ENCODE data around the gene NKPD1. TPM values are rescaled to one million over a fixed set of nuclear protein-coding genes. Genes with fewer than 3 reads are reported as not detected.

The NKPD1 gene
- total and polyA plus RNA-seq, 9 of the 15 experiments (the other 6 are each of a cell fraction or from before 2014, with no cell fraction given), result 0.03 to 0.09 (median 0.04) TPM; not detected in 5

GRCh38 chr19:45145270-45146189 is 15.3 kb downstream of the NKPD1 start:
- in situ Hi-C loops (cut with MboI) (no loop called here), intact Hi-C loops (cut with micrococcal nuclease) (no loop called here)
- Histone ChIP-seq H4K20me1 (replicated peaks; ENCODE audit: control insufficient read depth, insufficient read depth, low read length) (no peaks in the 10 kb centered on the region), H3K36me3 (ENCODE audit: control insufficient read depth, insufficient read depth, low read length) (peaks cover 55% of the 10 kb centered on the region; the same call in 1 of the 3 replicates), H2AFZ (ENCODE audit: low read depth, low read length) (no peak overlapping the region), H3K27ac (ENCODE audit: extremely low read depth, low read depth, low read length) (no peak overlapping the region), H3K79me2 (ENCODE audit: control insufficient read depth, insufficient read depth, low read length) (no peaks in the 10 kb centered on the region), H3K9me3 (replicated peaks; ENCODE audit: control insufficient read depth, insufficient read depth, low read depth, low read length) (no peaks in the 10 kb centered on the region), H3K9me1 (ENCODE audit: control insufficient read depth, insufficient read depth, low read length) (no peaks in the 10 kb centered on the region), H3K9ac (ENCODE audit: insufficient read depth in 1 of 2, low read depth in 2 of 2, low read length in 2 of 2) (peak overlapping the region in 1 of 2 experiments; percentile 70; a peak in 2 of 4 replicates), H3K4me1 (replicated peaks in 1 of 2; ENCODE audit: control insufficient read depth in 2 of 2, insufficient read depth in 2 of 2, low read length in 2 of 2) (peaks cover 0 to 51% of the 10 kb centered on the region in 2 experiments; a peak in 2 of 5 replicates), H3K4me2 (ENCODE audit: insufficient read depth, low read length) (no peak overlapping the region), H3K27me3 (ENCODE audit: control insufficient read depth in 2 of 2, insufficient read depth in 2 of 2, low read length in 2 of 2) (no peaks in the 10 kb centered on the region), H3K4me3 (no peak overlapping the region)
- no TSS peak for BruUV-seq (replicated peaks)
- POLR2A ChIA-PET, result interaction anchor here (0.6 kb wide), 1 partner anchor 80 kb away, joined by 3 read pairs; no protein-coding TSS in a partner anchor
- DNase-seq (ENCODE audit: extremely low read depth in 1 of 4, low spot score in 3 of 4), result no peak
- WGBS (ENCODE audit: insufficient coverage, low coverage, missing lambda C conversion rate), result 98% methylated on average over 17 of the region's 54 CpGs
- no peak for FAIRE-seq
- TF ChIP-seq ZBTB33 (CRISPR knock-in tag; IDR thresholded peaks at IDR 0.05), result peak; percentile 79
- no peak for TF ChIP-seq HDAC1 (IDR thresholded peaks at IDR 0.05)
- TF ChIP-seq RBM22 (IDR thresholded peaks at IDR 0.05; ENCODE audit: low read depth, low read length, poor library complexity, severe bottlenecking), result peak; percentile 35
- no peak for TF ChIP-seq ZBTB26 (CRISPR knock-in tag; IDR thresholded peaks at IDR 0.05)
- TF ChIP-seq NFIC (IDR thresholded peaks at IDR 0.05), result 0 out of 2 replicates have a peak, but pooled peaks have one; percentile 29
- 0 out of 2 replicates have a peak, but pooled peaks have one; percentile 10 for TF ChIP-seq POLR2G (IDR thresholded peaks at IDR 0.05; ENCODE audit: low read depth, low read length)
- TF ChIP-seq TEAD4 (IDR thresholded peaks at IDR 0.05; ENCODE audit: low read length), result no peak
- TF ChIP-seq TEAD4 (CRISPR knock-in tag; IDR thresholded peaks at IDR 0.05; ENCODE audit: borderline replicate concordance), result no peak
- TF ChIP-seq MEF2D (tag; conservative IDR thresholded peaks at IDR 0.05; ENCODE audit: low read depth), result no peak
- TF ChIP-seq SMARCB1 (IDR thresholded peaks at IDR 0.05; ENCODE audit: insufficient read length, low read depth), result no peak
- TF ChIP-seq CHD1 (IDR thresholded peaks at IDR 0.05; ENCODE audit: low read length), result no peak
- ATAC-seq, result no peak
- CTCF ChIA-PET (ENCODE audit: low intra/inter-chr PET ratio), result no interaction called here

Measured in K562 (cell line).